Jurkat, Clone E6-1 (cell line): Measurements from ENCODE around the gene CNGA3. TPM values are rescaled to one million over a fixed set of nuclear protein-coding genes. Genes with fewer than 3 reads are reported as not detected.
"Not testable (repeated sequence)": the region's sequence is repeated elsewhere in the genome, so short reads cannot be mapped to it uniquely, and the experiment has no call there.

Experiments used
- DNase-seq: peaks from one replicate; pipeline ENCODE4 v3.0.0-alpha.2; 2011; ENCODE audit warnings: low read depth, low spot score
- H3K4me3 ChIP-seq: 2 replicates; pipeline ENCODE4 v1.5.1; 2011; ENCODE audit warnings: mild to moderate bottlenecking, low read length, control low read depth, moderate library complexity
- polyA plus RNA-seq: library from polyadenylated mRNA; unstranded; fragments of >200 nt; gene quantifications from one replicate; pipeline ENCODE4 v1.2.1, GENCODE V29; 2012; ENCODE audit warnings: missing spikeins; ENCODE audit not compliant: insufficient read length, insufficient read depth

The CNGA3 gene
- polyA plus RNA-seq: not detected

DNA sequence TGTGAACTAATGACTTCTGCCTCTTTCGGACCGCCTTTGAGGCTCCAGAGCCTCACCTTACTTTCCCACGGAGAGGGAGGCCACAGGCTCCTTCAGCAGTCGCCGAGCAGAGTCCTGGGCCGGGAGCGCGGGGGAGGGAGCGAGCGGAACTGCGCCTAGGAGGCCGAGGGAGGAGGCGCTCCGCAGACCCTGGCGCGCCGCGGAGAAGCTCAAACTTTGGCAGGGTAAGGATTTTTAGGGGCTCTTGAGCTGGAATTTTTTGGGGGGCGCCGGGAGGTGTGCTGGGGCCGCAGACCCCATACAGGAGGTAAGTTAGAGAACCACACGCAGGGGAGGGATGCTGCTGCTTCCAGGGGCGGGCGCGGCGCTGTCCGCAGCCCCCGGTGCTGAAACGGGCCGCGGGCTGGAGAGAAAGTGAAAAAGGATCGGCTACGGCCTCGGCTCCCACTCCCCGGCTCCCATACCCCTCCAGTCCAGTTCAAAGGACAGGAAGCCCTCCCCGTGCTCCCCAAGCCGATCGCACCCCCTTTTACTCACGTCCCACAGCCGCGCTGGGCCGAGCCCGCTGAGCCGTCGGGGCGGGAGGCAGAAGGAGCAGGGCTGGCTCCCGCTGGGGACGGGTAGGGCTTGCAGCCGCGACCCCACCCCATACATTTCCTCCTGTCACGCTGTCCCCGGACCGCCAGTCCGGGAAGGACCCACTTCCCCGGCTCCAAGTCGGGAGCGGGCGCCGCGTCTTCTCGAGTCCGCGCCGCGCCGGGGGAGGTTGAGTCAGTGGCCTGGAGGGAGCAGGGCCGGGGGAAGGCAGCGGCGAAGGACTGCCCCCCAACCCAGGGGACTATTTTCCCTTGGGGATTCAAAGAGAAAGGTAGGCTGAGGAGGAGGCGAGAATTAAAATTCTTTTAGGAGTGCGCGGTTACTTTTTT is at the start of gene CNGA3:
CNGA3 (plus strand) TSS at position 146 of the 926 bp plus-strand sequence. CDS start 23,520 bp downstream, outside the sequence.
- H3K4me3 ChIP-seq: no peak within 1 kb of the TSS
- DNase-seq: no peak

DNA sequence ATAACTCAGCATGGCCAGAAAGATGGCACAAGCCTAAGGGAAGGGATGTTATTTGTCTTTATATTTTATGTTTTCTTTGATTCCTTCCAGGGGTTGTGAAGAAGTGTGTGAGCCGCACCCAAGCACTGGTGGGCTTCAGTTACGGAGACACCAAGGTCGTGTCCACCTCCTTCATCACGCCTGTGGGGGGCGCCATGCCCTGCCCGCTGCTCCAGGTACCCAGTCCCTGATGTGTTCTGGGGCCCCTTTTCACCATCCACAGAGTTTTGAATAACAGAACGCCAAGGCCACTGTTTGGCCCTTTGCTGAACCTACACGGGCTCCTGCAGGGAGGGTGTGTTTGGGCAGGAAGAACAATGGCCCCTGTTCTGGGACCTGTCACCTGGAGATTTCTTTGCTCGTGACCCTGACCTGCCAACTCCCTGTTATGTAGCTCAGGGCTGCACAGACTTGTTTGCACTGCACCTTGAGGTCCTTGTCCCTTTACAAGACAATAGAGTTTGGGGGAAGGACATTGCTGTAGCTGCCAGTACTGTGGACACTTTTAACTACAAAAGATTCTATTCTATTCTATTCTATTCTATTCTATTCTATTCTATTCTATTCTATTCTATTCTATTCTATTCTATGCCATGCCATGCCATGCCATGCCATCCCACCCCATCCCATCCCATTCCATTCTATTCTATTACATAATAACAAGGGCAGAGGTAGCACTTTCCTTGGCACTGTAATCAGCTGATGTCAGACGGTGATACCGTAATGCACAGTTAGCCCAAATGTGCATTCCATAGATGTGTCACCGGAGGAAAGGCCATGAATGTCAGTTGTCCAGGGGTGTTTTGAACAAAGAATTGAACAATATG is 48.2 kb upstream of the CNGA3 start:
- H3K4me3 ChIP-seq: no peak overlapping the region
- no peak for DNase-seq

DNA sequence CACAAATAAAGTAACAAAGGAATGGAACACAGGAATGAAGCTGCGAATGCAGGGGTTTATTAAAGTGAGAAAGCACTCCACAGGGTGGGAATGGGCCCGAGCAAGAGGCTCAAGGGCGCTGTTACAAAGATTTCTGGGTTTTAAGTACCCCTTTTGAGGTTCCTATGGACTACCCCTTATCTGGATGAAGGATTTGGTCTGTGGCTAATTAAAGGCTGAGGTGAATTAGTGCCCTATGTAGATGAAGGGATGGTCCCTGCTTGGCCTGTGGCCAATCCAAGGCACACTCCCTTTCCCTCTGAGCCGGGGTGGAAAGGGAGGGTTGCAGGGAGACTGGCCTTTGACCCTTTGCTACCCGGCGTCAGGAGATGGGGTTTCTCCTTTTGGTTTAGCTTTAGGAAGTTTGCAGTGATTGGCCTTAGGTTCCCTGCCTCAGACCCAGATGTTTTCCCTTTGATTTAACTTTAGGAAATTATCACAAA is 47.5 kb upstream of the CNGA3 start:
- H3K4me3 ChIP-seq: no peak overlapping the region
- DNase-seq: no peak

GRCh38 chr2:98299211-98299905 is 46.9 kb upstream of the CNGA3 start:
- DNase-seq: no peak
- no peak overlapping the region for H3K4me3 ChIP-seq

DNA sequence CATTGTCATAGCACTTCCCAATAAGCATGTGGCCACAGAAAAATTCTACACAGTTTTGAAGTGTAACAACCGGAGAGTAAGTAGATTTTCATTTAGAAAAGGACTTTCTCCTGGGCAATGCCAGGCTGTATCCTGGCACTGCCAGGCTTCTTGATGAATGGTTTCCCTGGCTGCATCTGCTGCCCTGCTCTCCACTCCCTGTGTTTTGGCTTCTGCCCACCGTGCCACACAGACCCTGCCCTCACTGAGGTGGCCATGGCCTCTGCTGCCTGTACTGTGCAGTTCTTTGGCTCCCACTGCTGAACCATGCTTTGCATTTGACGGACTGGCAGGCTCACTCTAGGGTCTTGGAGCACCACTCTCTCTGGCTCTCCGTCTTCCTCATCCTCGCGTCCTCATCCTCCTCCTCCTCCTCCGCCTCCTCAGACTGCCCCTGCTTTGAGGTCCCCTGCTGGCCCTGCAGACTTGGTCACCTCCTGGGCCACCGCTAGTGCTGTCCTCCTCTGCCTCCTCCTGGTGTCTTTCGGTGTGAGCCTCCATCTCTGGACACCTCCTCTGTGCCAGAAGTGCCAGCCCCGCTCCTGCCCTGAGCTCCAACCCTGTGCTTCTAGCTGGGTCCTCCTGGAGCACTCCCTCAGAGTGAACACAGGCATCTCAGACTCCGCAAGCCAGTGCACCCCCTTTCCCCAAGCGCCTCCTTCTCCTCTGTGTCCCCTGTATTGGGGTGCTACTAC is 45.9 kb upstream of the CNGA3 start:
- no peak overlapping the region for H3K4me3 ChIP-seq
- DNase-seq: no peak

DNA sequence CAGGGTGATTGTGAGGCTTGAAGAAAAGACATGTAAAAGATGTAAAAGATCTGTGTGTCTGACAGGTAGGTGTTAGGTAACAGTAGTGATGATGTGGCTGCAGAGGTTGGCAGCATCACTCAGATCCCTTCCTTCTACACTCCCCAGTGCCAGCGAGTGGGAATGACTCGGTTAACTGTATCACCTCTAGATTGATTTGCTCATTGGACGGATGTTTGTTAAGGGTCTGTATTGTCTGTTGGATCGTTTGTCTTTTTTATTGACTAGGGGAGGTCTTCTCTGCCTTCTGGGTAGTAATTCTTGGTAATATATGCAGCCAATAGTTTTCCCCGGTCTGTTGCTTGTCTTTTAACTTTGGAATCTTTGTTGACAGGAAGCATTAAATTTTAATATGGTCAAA is 44.8 kb upstream of the CNGA3 start:
- no peak overlapping the region for H3K4me3 ChIP-seq
- DNase-seq: no peak

DNA sequence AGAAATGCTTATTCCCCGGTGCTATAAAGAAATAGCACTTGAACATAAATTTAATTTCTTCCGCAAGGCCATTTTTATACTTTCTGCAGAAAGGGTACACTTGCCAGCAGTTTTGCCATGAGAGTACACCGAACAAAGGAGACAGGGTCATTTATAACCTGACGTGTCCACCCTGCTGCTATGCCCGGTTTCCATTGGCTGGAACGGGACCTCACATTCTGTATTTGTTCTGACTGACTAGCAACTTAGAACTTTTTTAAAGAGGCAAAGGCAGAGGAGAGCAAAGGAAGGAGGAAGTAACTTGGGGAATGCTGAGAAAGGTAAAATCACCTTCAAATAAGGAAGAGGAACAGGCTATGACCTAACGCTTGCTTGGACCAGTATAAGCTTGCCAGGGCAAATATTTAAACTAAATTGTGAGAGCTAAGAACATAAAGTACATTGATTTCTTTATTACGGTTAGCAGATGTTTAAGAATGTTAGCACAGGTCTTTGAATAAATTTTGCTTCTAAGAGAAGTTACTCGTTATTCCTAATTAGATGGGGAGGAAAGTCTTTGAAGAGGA is 39.0 kb upstream of the CNGA3 start:
- not testable (repeated sequence) for DNase-seq, H3K4me3 ChIP-seq

- H3K4me3 ChIP-seq: no peak overlapping the region
- no peak for DNase-seq
Observed at GRCh38 chr2:98308068-98308467, 38.2 kb upstream of the CNGA3 start.

DNA sequence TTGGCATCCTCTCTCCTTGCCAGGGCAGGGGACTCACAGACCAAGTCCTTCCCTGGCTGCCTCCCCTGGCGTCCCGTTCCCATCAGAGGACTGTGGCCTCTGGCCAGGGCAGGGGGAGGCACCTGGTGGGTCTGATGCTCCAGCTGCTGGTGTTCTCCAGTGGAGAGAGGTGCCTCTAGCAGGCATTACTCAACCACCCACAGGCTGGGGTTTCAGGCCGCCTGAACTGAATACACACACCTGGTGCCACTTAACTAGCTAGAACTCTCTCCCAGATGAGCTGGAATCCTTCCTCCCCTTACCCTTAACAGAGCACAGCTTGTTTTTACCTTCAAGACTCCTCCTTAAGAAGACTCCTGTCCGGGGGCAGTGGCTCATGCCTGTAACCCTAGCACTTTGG is 37.7 kb upstream of the CNGA3 start:
- no peak overlapping the region for H3K4me3 ChIP-seq
- DNase-seq: no peak

DNA sequence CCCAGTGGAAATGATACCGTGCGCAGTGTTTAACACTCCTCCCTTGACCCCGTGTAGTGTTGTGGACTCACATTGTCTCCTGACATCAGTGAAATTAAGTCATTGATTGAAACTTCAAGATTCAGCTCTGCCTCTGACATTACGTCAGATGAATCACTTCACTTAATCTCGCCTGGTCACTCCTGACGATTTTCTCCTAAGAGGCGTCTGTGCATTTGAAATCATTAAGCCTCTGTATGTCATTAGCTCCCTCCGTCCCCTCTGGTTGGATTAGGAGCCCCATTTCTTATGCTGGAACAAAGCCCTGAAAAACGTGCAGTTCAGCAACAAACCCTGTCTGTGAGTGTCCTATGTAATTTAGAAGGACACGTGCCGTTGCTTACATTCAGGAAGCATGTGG is 36.7 kb upstream of the CNGA3 start:
- no peak overlapping the region for H3K4me3 ChIP-seq
- DNase-seq: no peak

- DNase-seq: no peak
Observed at GRCh38 chr2:98310010-98310409, 36.2 kb upstream of the CNGA3 start.

DNA sequence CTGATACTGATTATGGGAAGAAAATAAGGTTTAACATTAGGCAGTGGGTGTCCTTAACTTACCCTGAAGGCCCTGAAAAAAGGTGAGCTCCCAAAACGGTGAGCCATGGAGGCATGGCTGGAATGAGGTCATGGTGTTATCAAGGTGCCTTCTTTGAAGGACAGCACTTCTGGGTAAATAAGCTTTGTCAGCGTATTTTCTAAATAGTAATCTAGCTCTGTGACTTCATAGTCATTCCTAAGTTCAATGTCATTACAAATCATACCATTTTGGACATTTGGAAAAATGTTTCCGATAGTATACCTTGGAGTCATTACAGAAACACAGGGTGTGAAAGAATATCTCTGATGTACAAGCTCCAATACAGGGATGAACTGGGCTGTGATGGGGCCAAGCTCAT is 35.2 kb upstream of the CNGA3 start:
- no peak for DNase-seq
- H3K4me3 ChIP-seq: no peak overlapping the region

More at GRCh38 chr2:98310010-98310409, 36.2 kb upstream of the CNGA3 start:
- no peak overlapping the region for H3K4me3 ChIP-seq

DNA sequence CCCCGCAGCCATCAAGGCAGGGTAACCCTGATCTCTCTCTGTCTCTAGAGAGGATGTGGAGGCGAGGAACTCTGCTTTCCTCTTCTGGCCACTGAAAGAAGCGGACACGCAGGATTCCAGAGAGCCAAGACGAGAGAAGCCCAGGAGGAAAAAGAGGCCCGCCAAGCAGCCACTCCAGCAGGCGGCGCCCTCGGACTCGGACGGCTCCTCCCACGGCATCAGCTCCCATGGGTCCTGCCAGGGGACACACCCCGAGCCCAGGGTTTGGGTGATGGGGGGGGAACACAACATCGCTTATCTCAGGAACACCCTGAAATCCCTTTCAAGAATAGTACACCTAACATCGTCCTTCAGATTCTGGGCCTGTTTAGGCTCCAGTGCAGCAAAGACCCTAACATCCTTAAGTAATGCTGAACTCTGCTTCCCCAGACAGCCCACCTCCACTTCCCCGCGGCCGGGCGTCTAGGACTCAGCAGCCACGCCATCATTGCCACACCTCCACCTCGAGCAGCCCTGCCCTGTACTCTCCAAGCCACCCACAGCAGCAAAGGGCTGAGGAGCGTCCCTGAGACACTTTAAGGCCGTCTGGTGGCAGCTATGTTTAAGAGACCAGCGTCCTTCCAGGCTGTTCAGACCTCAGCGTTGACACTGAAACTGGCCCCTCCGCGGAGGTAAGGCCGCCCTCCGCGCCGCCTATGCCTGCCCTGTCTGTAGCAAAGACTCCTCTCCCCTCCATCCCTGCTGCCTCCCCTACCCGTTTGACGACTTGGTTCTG is 34.3 kb upstream of the CNGA3 start:
- no peak for DNase-seq
- H3K4me3 ChIP-seq: no peak overlapping the region

DNA sequence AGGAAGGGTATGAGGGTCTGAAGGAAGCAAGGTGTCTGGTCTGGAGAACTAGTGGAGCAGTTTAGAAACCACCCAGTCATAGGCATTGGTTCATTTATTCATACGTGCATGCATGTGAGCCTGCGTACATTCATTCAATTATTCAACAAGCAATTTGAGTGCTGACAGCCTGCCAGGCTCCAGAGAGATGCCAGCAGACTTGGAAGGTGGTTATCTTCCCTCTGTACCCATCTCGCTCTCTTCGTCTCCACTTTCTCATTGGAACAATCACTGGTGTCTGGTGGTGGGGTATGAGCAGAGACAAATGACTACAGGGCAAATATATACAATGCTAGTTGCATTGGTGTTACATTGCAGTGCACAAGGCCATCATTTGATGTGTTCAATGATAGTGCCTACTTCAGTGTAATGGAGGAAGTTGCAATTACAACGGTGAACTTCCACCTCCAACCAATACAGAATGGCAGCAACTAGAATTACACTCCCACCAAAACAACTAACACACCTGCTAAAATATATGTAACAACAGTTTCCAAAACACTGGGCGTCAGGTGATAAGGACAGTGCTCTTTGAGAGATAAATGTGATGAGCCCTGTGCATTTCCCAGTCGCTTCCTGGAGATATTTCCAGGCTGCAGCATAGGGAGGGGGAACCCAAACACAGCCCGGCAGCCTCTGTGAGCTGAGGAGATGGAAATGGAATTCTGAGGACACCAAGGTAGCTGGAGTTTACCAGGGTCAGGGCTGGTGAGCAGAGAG is 32.6 kb upstream of the CNGA3 start:
- H3K4me3 ChIP-seq: no peak overlapping the region
- no peak for DNase-seq

DNA sequence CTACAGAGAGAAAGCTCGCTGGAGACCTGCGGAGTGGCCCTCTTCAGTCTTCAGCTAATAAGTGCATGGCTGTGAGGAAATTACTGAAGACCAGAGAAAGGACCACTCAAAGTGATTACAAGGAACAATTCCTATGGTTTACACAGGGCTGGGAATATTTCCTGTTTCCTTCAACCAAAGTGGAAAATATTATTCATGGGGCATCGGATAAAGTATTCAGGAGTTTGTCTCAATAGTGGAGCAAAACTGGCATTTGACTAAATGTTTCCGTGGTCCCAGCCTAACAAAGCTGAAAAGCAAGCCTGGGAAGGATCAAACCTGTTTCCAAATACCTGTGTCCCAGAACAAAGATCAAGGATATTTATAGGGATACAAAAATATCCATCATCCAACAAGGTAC is 32.0 kb upstream of the CNGA3 start:
- no peak for DNase-seq

GRCh38 chr2:98315957-98316356 is 30.3 kb upstream of the CNGA3 start:
- DNase-seq: no peak
- H3K4me3 ChIP-seq: no peak overlapping the region

More for the DNA sequence above, 32.0 kb upstream of the CNGA3 start:
- no peak overlapping the region for H3K4me3 ChIP-seq

- no peak for DNase-seq
Observed at GRCh38 chr2:98317214-98317613, 29.0 kb upstream of the CNGA3 start.

More at GRCh38 chr2:98317214-98317613, 29.0 kb upstream of the CNGA3 start:
- no peak overlapping the region for H3K4me3 ChIP-seq
